Lower leg skin (tissue), 4 donors: ENCODE data around the gene RPTOR. TPM values are rescaled to one million over a fixed set of nuclear protein-coding genes. Genes with fewer than 3 reads are reported as not detected.

ENCODE experiments used
- DNase-seq, 2 donors: peaks; one replicate each; pipeline ENCODE4 v3.0.0-alpha.2; 2019; ENCODE audit warnings: low spot score in 2 of 2
- H3K4me3 ChIP-seq: fragments of 200-600 bp; sonication (generic); 2 replicates; pipeline ENCODE4 v1.5.1; 2017; ENCODE audit warnings: mild to moderate bottlenecking, low read depth; ENCODE audit not compliant: poor library complexity, severe bottlenecking
- CTCF ChIP-seq, 3 donors: fragments of 450-650 bp; IDR thresholded peaks; one replicate each; pipeline ENCODE4 v1.5.1; 2016; ENCODE audit warnings: antibody characterized with exemption in 3 of 3, mild to moderate bottlenecking in 3 of 3, moderate library complexity in 2 of 3
- POLR2A ChIP-seq, 2 donors: fragments of 450-650 bp; IDR thresholded peaks; one replicate each; pipeline ENCODE4 v1.6.1; 2016 to 2017; ENCODE audit warnings: antibody characterized with exemption in 2 of 2, mild to moderate bottlenecking in 1 of 2, moderate library complexity in 1 of 2
- WGBS, 2 donors: methylation state at CpG; one replicate each; pipeline ENCODE4 v1.1.5; 2018; 5-methylcytosine and 5-hydroxymethylcytosine counted together
- intact Hi-C: fragments of 100-400 bp; cut with DNase I; formaldehyde crosslinking; loops from one replicate; pipeline ENCODE4 v1.15.0; 2023; ENCODE audit warnings: low total_unique reads
- total RNA-seq, 4 donors: library from RNA; depleted of rRNA; stranded (reverse); fragments of >200 nt; gene quantifications; one replicate each; pipeline ENCODE4 v1.1.0, GENCODE V29; 2016

Gene RPTOR
- total RNA-seq, 4 donors from 2014 or later: 30.7 to 68.2 (median 39.8) TPM

DNA sequence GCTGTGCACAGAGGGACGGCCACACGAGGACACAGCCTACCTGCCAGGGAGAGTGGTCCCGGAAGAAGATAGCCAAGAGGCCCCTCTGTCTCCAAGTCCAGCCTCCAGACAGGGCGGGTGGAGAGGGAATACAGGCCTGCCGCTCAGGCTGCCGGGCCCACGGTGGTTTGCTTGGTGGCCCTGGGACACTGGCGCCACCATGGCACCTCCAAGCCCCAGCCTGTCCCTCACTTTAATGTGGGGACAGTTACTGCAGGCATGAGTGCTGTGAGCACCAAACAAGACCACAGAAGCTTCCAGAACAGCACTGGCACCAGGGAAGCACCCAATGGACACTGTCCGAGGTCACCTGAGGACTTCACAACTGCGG lies 425.0 kb downstream of the RPTOR start:
- TF ChIP-seq POLR2A (IDR thresholded peaks at IDR 0.05) (no peak), CTCF (IDR thresholded peaks at IDR 0.05) (no peak)
- intact Hi-C loops: loop anchor here (10.0 kb wide), 1 partner anchor 105 kb away; no protein-coding TSS in a partner anchor
- DNase-seq: no peak
- 77 to 83% methylated on average over 10 of the region's 10 CpGs for WGBS, 2 donors
- H3K4me3 ChIP-seq: no peak overlapping the region

DNA sequence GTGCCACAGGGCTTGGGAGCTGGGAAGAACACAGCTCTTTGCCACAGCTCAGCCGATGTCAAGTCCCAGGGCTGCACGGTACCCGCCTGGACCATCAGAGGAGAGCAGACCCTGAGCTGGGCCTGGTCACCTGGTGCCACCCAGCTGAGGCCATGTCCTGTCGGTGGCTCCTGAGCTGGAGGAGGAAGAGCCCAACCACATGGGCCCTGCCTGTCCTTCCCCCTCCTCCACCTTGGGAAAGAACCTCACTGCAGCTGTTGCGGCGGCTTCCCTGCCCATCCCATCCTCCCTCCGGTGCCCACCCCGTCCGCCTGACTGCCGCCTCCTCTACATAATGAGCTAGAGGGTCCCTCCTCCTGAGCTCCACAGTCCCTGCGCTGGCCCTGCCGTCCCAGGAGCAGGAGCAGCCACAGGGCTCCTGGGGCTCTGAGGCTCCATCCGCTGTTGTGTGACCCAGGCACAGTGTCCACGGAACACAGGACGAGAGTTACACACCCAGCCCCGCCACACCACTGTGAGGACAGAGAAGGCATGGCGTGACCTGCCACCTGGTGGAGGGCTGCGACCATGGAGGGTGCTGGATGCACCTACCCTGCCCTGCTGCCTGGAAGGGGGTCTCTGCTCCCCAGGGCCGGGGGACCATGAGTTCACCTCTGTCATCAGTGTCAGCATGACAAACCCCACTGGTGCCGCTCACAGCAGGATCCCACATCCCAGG lies 425.6 kb downstream of the RPTOR start:
- DNase-seq: no peak
- intact Hi-C loops: no loop called here
- WGBS, 2 donors: 39 to 40% methylated on average over 8 to 15 of the region's 20 CpGs
- TF ChIP-seq CTCF (IDR thresholded peaks at IDR 0.05): no peak
- TF ChIP-seq POLR2A (IDR thresholded peaks at IDR 0.05): no peak
- no peak overlapping the region for H3K4me3 ChIP-seq

GRCh38 chr17:80970762-80971703 lies 426.4 kb downstream of the RPTOR start:
- no peak for DNase-seq
- 39 to 44% methylated on average over 24 to 26 of the region's 26 CpGs for WGBS, 2 donors
- no peak overlapping the region for H3K4me3 ChIP-seq
- intact Hi-C loops: no loop called here
- no peak for TF ChIP-seq POLR2A (IDR thresholded peaks at IDR 0.05)
- TF ChIP-seq CTCF (IDR thresholded peaks at IDR 0.05): no peak

- intact Hi-C loops: no loop called here
- H3K4me3 ChIP-seq: no peak overlapping the region
- no peak for DNase-seq
- TF ChIP-seq CTCF (IDR thresholded peaks at IDR 0.05): no peak
- TF ChIP-seq POLR2A (IDR thresholded peaks at IDR 0.05): no peak
- 63 to 74% methylated on average over 3 to 12 of the region's 13 CpGs for WGBS, 2 donors
Observed at GRCh38 chr17:80971704-80972304, 427.2 kb downstream of the RPTOR start.

DNA sequence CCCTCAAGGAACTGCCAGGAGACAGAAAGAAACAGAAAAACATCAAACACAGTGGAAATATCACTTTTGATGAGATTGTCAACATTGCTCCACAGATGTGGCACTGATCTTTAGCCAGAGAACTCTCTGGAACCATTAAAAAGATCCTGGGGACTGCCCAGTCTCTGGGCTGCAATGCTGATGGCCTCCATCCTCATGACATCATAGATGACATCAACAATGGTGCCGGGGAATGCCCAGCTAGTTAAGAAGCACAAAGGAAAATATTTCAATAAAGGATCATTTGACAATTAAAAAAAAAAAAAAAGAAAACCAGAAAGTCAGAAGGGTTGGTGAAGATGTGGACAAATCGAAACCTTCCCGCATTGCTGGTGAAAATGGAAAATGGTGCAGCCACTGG lies 432.1 kb downstream of the RPTOR start:
- 89 to 90% methylated on average over 3 of the region's 3 CpGs for WGBS, 2 donors
- intact Hi-C loops: no loop called here
- DNase-seq: no peak
- no peak overlapping the region for H3K4me3 ChIP-seq
- TF ChIP-seq POLR2A (IDR thresholded peaks at IDR 0.05) (no peak), CTCF (IDR thresholded peaks at IDR 0.05) (no peak)
